H1 (cell line): Measurements from ENCODE around the gene DGKA. TPM values are rescaled to one million over a fixed set of nuclear protein-coding genes. Genes with fewer than 3 reads are reported as not detected.

ENCODE experiments used
- CTCF ChIA-PET: fragments of 300-600 bp; sonication (Branson Sonifier 250); formaldehyde crosslinking; loops from one replicate; lab custom pipeline; 2021; ENCODE audit not compliant: partially characterized antibody; lab: Charles Lee
- POLR2A ChIA-PET: fragments of 300-600 bp; sonication (Branson Sonifier 250); formaldehyde crosslinking; loops from one replicate; lab custom pipeline; 2021; ENCODE audit warnings: inconsistent platforms; ENCODE audit not compliant: partially characterized antibody; lab: Charles Lee
- DNase-seq, 2 experiments: peaks; one replicate each; pipeline versions ENCODE4 v3.0.0 to v3.0.0-alpha.2; 2010 to 2022; ENCODE audit warnings: low spot score in 2 of 2, low read depth in 1 of 2, mixed read lengths in 1 of 2
- FAIRE-seq: peaks from 2 replicates; lab custom pipeline; 2011; peaks lifted over from hg19 to GRCh38; lab: Jason Lieb, UNC
- H2AFZ ChIP-seq: 2 replicates; pipeline ENCODE4 v1.8.1; 2012; ENCODE audit warnings: low read length, inconsistent platforms
- H2AK5ac ChIP-seq: 2 replicates; pipeline ENCODE4 v1.6.1; 2013; ENCODE audit warnings: low read depth, low read length
- H2BK120ac ChIP-seq: replicated peaks from 2 replicates; pipeline ENCODE3; 2013; ENCODE audit warnings: low read depth, low read length, inconsistent platforms
- H2BK12ac ChIP-seq: 2 replicates; pipeline ENCODE4 v1.6.1; 2013; ENCODE audit warnings: low read depth, low read length
- H2BK15ac ChIP-seq: 2 replicates; pipeline ENCODE4 v1.6.1; 2013; ENCODE audit warnings: low read length
- H2BK20ac ChIP-seq: 2 replicates; pipeline ENCODE4 v1.6.1; 2013; ENCODE audit warnings: low read length
- H2BK5ac ChIP-seq: 2 replicates; pipeline ENCODE4 v1.6.1; 2013; ENCODE audit warnings: low read depth, low read length
- H3K14ac ChIP-seq: 2 replicates; pipeline ENCODE4 v1.6.1; 2013; ENCODE audit warnings: inconsistent platforms; ENCODE audit not compliant: insufficient read length
- H3K18ac ChIP-seq: 2 replicates; pipeline ENCODE4 v1.6.1; 2013; ENCODE audit warnings: low read length; ENCODE audit errors: extremely low read depth
- H3K23ac ChIP-seq: 2 replicates; pipeline ENCODE4 v1.6.1; 2013; ENCODE audit warnings: inconsistent platforms; ENCODE audit not compliant: insufficient read length
- H3K23me2 ChIP-seq: 2 replicates; pipeline ENCODE4 v1.6.1; 2013; ENCODE audit warnings: low read depth, low read length
- H3K27ac ChIP-seq: 2 replicates; pipeline ENCODE4 v1.6.1; 2011; ENCODE audit warnings: low read depth, low read length, inconsistent platforms
- H3K27me3 ChIP-seq, 4 experiments: replicated peaks in 1 of 4; 1 replicate in 1 of 4; 2 replicates in 3 of 4; pipeline versions ENCODE4 v1.6.1 to v1.8.1; 2011 to 2013; ENCODE audit warnings: low read length in 3 of 4, mild to moderate bottlenecking in 3 of 4, inconsistent platforms in 2 of 4, mixed read lengths in 2 of 4, moderate library complexity in 1 of 4; ENCODE audit not compliant: control insufficient read depth in 3 of 4, insufficient read depth in 3 of 4; ENCODE audit errors: extremely low read depth in 1 of 4
- H3K36me3 ChIP-seq, 4 experiments: 2 replicates each; pipeline versions ENCODE4 v1.6.1 to v1.8.1; 2011 to 2013; ENCODE audit warnings: mild to moderate bottlenecking in 4 of 4, low read length in 3 of 4, moderate library complexity in 2 of 4, control low read depth in 1 of 4, inconsistent platforms in 1 of 4; ENCODE audit not compliant: insufficient read depth in 4 of 4, control insufficient read depth in 2 of 4
- H3K4ac ChIP-seq: replicated peaks from 2 replicates; pipeline ENCODE3; 2013; ENCODE audit warnings: low read length, low read depth, mixed read lengths, inconsistent platforms; ENCODE audit not compliant: insufficient read length
- H3K4me1 ChIP-seq, 4 experiments: replicated peaks in 1 of 4; 1 replicate in 1 of 4; 2 replicates in 3 of 4; pipeline versions ENCODE4 v1.6.1 to v1.8.1; 2011 to 2013; ENCODE audit warnings: low read length in 3 of 4, inconsistent platforms in 2 of 4, mixed read lengths in 1 of 4; ENCODE audit not compliant: insufficient read depth in 4 of 4, control insufficient read depth in 3 of 4
- H3K4me2 ChIP-seq, 2 experiments: 2 replicates each; pipeline versions ENCODE4 v1.6.1 to v1.8.1; 2011 to 2013; ENCODE audit warnings: low read depth in 2 of 2, low read length in 2 of 2, control low read depth in 1 of 2, inconsistent platforms in 1 of 2, mild to moderate bottlenecking in 1 of 2; ENCODE audit not compliant: insufficient read depth in 1 of 2
- H3K4me3 ChIP-seq, 4 experiments: fragments of 200-600, 300-600 bp in 1 of 4; sonication (generic), shearing (Covaris generic), sonication (Bioruptor Twin) in 1 of 4; 2 replicates each; pipeline versions ENCODE4 v1.5.1 to v1.8.1; 2011 to 2016; ENCODE audit warnings: low read length in 4 of 4, low read depth in 3 of 4, control low read depth in 2 of 4, inconsistent platforms in 2 of 4, mild to moderate bottlenecking in 2 of 4, mixed read lengths in 1 of 4, moderate library complexity in 1 of 4; ENCODE audit not compliant: insufficient read depth in 2 of 4; ENCODE audit errors: extremely low read depth in 1 of 4
- H3K56ac ChIP-seq: replicated peaks from 2 replicates; pipeline ENCODE3; 2013; ENCODE audit warnings: low read depth, mild to moderate bottlenecking, mixed read lengths, low read length, inconsistent platforms; ENCODE audit not compliant: insufficient read length
- H3K79me1 ChIP-seq: 2 replicates; pipeline ENCODE4 v1.6.1; 2013; ENCODE audit warnings: low read depth, low read length, control low read depth
- H3K79me2 ChIP-seq, 2 experiments: 2 replicates each; pipeline versions ENCODE4 v1.6.1 to v1.8.1; 2012 to 2013; ENCODE audit warnings: low read length in 2 of 2, mild to moderate bottlenecking in 2 of 2, inconsistent platforms in 1 of 2; ENCODE audit not compliant: insufficient read depth in 2 of 2, control insufficient read depth in 1 of 2
- H3K9ac ChIP-seq, 4 experiments: replicated peaks in 1 of 4; 1 replicate in 1 of 4; 2 replicates in 3 of 4; pipeline versions ENCODE4 v1.6.1 to v1.8.1; 2011 to 2013; ENCODE audit warnings: low read depth in 3 of 4, low read length in 3 of 4, control low read depth in 2 of 4, mild to moderate bottlenecking in 2 of 4, moderate library complexity in 2 of 4, inconsistent platforms in 1 of 4; ENCODE audit errors: extremely low read depth in 1 of 4
- H3K9me3 ChIP-seq, 2 experiments: 2 replicates each; pipeline versions ENCODE4 v1.6.1 to v1.8.1; 2012 to 2013; ENCODE audit warnings: mild to moderate bottlenecking in 2 of 2, moderate library complexity in 2 of 2, control low read depth in 1 of 2, inconsistent platforms in 1 of 2, low read depth in 1 of 2, low read length in 1 of 2, mixed read lengths in 1 of 2; ENCODE audit not compliant: insufficient read depth in 2 of 2
- H4K20me1 ChIP-seq, 2 experiments: replicated peaks in 1 of 2; 2 replicates each; pipeline versions ENCODE3 to v1.8.1; 2011 to 2013; ENCODE audit warnings: inconsistent platforms in 2 of 2, low read length in 2 of 2, mild to moderate bottlenecking in 1 of 2; ENCODE audit not compliant: insufficient read depth in 2 of 2, control insufficient read depth in 1 of 2
- H4K5ac ChIP-seq: 2 replicates; pipeline ENCODE4 v1.6.1; 2013; ENCODE audit warnings: low read length, low read depth, mixed read lengths, inconsistent platforms; ENCODE audit not compliant: insufficient read length
- H4K8ac ChIP-seq: 2 replicates; pipeline ENCODE4 v1.8.0; 2013; ENCODE audit warnings: mild to moderate bottlenecking, moderate library complexity, low read length, inconsistent platforms; ENCODE audit not compliant: insufficient read depth; ENCODE audit errors: extremely low read depth
- H4K91ac ChIP-seq: replicated peaks from 2 replicates; pipeline ENCODE3; 2013; ENCODE audit warnings: low read length, mixed read lengths, inconsistent platforms; ENCODE audit not compliant: insufficient read length
- BACH1 ChIP-seq: IDR thresholded peaks from 2 replicates; pipeline ENCODE4 v1.6.1; 2012; ENCODE audit warnings: low read length, improper control_type of control experiment
- EGR1 ChIP-seq: IDR thresholded peaks from 2 replicates; pipeline ENCODE4 v1.6.1; 2011; ENCODE audit warnings: low read depth, low read length, borderline replicate concordance
- GABPA ChIP-seq: IDR thresholded peaks from 2 replicates; pipeline ENCODE4 v1.6.1; 2011; ENCODE audit warnings: mild to moderate bottlenecking, low read length, moderate library complexity, borderline replicate concordance; ENCODE audit not compliant: insufficient read depth
- JUN ChIP-seq: IDR thresholded peaks from 2 replicates; pipeline ENCODE4 v1.6.1; 2011; ENCODE audit warnings: low read depth, mild to moderate bottlenecking, improper control_type of control experiment, low read length
- JUND ChIP-seq: IDR thresholded peaks from 2 replicates; pipeline ENCODE4 v1.6.1; 2011; ENCODE audit warnings: mild to moderate bottlenecking, improper control_type of control experiment, low read length
- KDM4A ChIP-seq: IDR thresholded peaks from one replicate; pipeline ENCODE4 v1.7.1; 2012; ENCODE audit warnings: low read depth, mild to moderate bottlenecking, moderate library complexity, low read length, inconsistent platforms; ENCODE audit not compliant: severe bottlenecking
- POLR2A ChIP-seq, 2 experiments: IDR thresholded peaks; 1 replicate in 1 of 2; 2 replicates in 1 of 2; pipeline ENCODE4 v1.6.1; 2011; ENCODE audit warnings: low read depth in 2 of 2, low read length in 2 of 2, mild to moderate bottlenecking in 2 of 2; ENCODE audit errors: control extremely low read depth in 1 of 2
- RNF2 ChIP-seq: fragments of 200-900, 300-1000 bp; sonication (generic); IDR thresholded peaks from 2 replicates; pipeline ENCODE4 v1.7.1; 2016; ENCODE audit warnings: borderline replicate concordance, low read depth, mild to moderate bottlenecking, antibody characterized with exemption, low read length; ENCODE audit not compliant: poor library complexity, severe bottlenecking; ENCODE audit errors: missing control alignments
- SAP30 ChIP-seq: fragments of 300-600 bp; sonication (generic); IDR thresholded peaks from 2 replicates; pipeline ENCODE4 v1.7.1; 2012; ENCODE audit warnings: low read length, moderate library complexity, mild to moderate bottlenecking, inconsistent platforms; ENCODE audit not compliant: insufficient read depth, insufficient replicate concordance
- SIRT6 ChIP-seq: IDR thresholded peaks from one replicate; pipeline ENCODE4 v1.7.1; 2012; ENCODE audit warnings: low read length, inconsistent platforms
- ZNF274 ChIP-seq: IDR thresholded peaks from 2 replicates; pipeline ENCODE4 v1.7.0; 2012; ENCODE audit warnings: low read length, borderline replicate concordance; ENCODE audit errors: extremely low read depth
- WGBS, 2 experiments: shearing (Covaris generic) in 1 of 2; methylation state at CpG; one replicate each; pipeline versions ENCODE4 v1.1.6 to v1.1.7; 2013 to 2015; ENCODE audit warnings: low lambda C conversion rate in 2 of 2, mixed read lengths in 2 of 2, inconsistent platforms in 1 of 2, low coverage in 1 of 2, missing lambda C conversion rate in 1 of 2; ENCODE audit not compliant: insufficient replicate concordance in 2 of 2, insufficient coverage in 1 of 2, insufficient read length in 1 of 2; ENCODE audit errors: extremely low coverage in 1 of 2, missing lambda C conversion rate in 1 of 2; 5-methylcytosine and 5-hydroxymethylcytosine counted together
- polyA plus RNA-seq, 7 experiments: library from polyadenylated mRNA; depleted of rRNA in 3 of 7; stranded (reverse) in 5 of 7; unstranded in 2 of 7; fragments of >200 nt in 5 of 7; fragments of 200-250 nt in 2 of 7; gene quantifications; 1 replicate in 5 of 7; 2 replicates in 1 of 7; 4 replicates in 1 of 7; pipeline versions ENCODE4 v1.2.1 to v1.2.3, GENCODE V29; 2011 to 2013; ENCODE audit warnings: missing spikeins in 2 of 7, mixed read lengths in 2 of 7
- total RNA-seq: library from RNA; stranded (reverse); fragmentation: NEBNext Ultra II Directional; extraction: Animal tissue kit (Norgen Biotek cat#: 25700); gene quantifications from 2 replicates; pipeline ENCODE4 v1.2.1, GENCODE V29; 2021
- TF ChIP-seq, protein P1 (sequence below): IDR thresholded peaks from 2 replicates; pipeline ENCODE4 v1.6.1; 2012; ENCODE audit warnings: inconsistent platforms

Gene DGKA
- total and polyA plus RNA-seq, 2 of the 8 experiments (the other 6 are each of a cell fraction or from before 2014, with no cell fraction given) = 15.9 to 18.0 TPM

DNA sequence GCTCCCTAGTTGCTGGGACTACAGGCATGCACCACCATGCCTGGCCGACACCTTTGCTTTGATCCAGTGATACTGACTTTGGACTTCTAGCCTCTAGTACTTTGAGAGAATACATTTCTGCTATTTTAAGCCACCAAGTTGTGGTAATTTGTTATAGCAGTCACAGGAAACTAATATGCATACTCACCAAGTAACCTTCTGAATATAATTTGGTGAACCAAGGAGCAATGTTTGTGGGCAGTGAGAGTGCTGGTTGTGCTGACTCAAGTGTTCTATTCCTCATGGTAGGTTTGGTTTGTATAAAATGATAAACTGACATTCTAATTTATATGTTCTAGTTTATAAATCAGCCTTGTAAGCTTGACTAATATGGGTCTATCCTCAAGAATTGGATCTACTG lies 45.8 kb upstream of the DGKA start:
- WGBS, 2 experiments = 83% methylated on average over 1 of the region's 1 CpG; no CpG with 5 or more reads in 1 of the 2 experiments
- Histone ChIP-seq H3K4me2 (no peak overlapping the region), H3K56ac (no peak overlapping the region), H3K9ac (no peak overlapping the region), H4K5ac (no peak overlapping the region), H3K4ac (no peak overlapping the region), H3K14ac (no peak overlapping the region), H3K23ac (no peak overlapping the region), H3K27me3 (no peaks in the 10 kb centered on the region), H4K8ac (no peak overlapping the region), H4K20me1 (no peaks in the 10 kb centered on the region), H3K18ac (no peak overlapping the region), H2BK120ac (no peak overlapping the region), H2BK15ac (no peak overlapping the region), H3K36me3 (no peaks in the 10 kb centered on the region), H4K91ac (no peak overlapping the region), H2BK20ac (no peak overlapping the region), H2BK12ac (no peak overlapping the region), H3K4me1 (no peaks in the 10 kb centered on the region), H3K23me2 (no peaks in the 10 kb centered on the region), H3K79me2 (no peaks in the 10 kb centered on the region), H2BK5ac (no peak overlapping the region), H3K79me1 (no peaks in the 10 kb centered on the region), H3K27ac (no peak overlapping the region), H3K4me3 (no peak overlapping the region), H3K9me3 (no peaks in the 10 kb centered on the region), H2AFZ (no peak overlapping the region), H2AK5ac (no peak overlapping the region)
- TF ChIP-seq POLR2A (IDR thresholded peaks at IDR 0.05; ENCODE audit: control extremely low read depth in 1 of 2, low read depth in 2 of 2, low read length in 2 of 2) = no peak
- no peak for TF ChIP-seq KDM4A
- TF ChIP-seq BACH1 = no peak
- TF ChIP-seq, protein P1, sequence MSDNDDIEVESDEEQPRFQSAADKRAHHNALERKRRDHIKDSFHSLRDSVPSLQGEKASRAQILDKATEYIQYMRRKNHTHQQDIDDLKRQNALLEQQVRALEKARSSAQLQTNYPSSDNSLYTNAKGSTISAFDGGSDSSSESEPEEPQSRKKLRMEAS = no peak
- TF ChIP-seq EGR1 = no peak
- no peak for TF ChIP-seq SAP30
- no peak for TF ChIP-seq GABPA
- no peak for TF ChIP-seq JUND
- no peak for TF ChIP-seq JUN
- no peak for TF ChIP-seq RNF2
- no peak for TF ChIP-seq ZNF274
- TF ChIP-seq SIRT6 = no peak
- FAIRE-seq (no peak), DNase-seq (no peak)
- CTCF ChIA-PET = interaction anchor here (0.6 to 3.0 kb wide), 2 partner anchors 53 to 146 kb away, joined by 3 to 9 read pairs; no protein-coding TSS in a partner anchor
- POLR2A ChIA-PET = interaction anchor here (3.0 kb wide), 1 partner anchor 55 kb away, joined by 14 read pairs; the partner anchor contains the start of gene DNAJC14
